HepG2 (cell line): Measurements from ENCODE around the gene DUS1L. TPM values are rescaled to one million over a fixed set of nuclear protein-coding genes. Genes with fewer than 3 reads are reported as not detected.

Source experiments
- FOXP1 ChIP-seq, 2 experiments: fragments of 450-650 bp in 1 of 2; IDR thresholded peaks; 2 replicates each; pipeline ENCODE4 v1.6.1; 2017 to 2018; ENCODE audit warnings: antibody characterized with exemption in 1 of 2
- GLMP ChIP-seq: sonication (generic); formaldehyde crosslinking; IDR thresholded peaks from 2 replicates; pipeline ENCODE4 v1.9.0; 2021; ENCODE audit warnings: missing genetic modification reagents, mild to moderate bottlenecking, borderline replicate concordance
- KLF11 ChIP-seq: IDR thresholded peaks from 2 replicates; pipeline ENCODE4 v1.6.1; 2016; ENCODE audit warnings: missing compliant biosample characterization
- MXI1 ChIP-seq: IDR thresholded peaks from 3 replicates; pipeline ENCODE4 v1.6.1; 2012; ENCODE audit warnings: low read depth, low read length, inconsistent platforms, borderline replicate concordance
- NCOA2 ChIP-seq: sonication (generic); formaldehyde crosslinking; IDR thresholded peaks from 2 replicates; pipeline ENCODE4 v1.8.0; 2022; ENCODE audit warnings: inconsistent platforms
- NR2C2 ChIP-seq: sonication (generic); formaldehyde crosslinking; IDR thresholded peaks from 2 replicates; pipeline ENCODE4 v1.4.0; 2020; ENCODE audit warnings: missing genetic modification reagents, mild to moderate bottlenecking, moderate library complexity, borderline replicate concordance
- POGZ ChIP-seq: sonication (generic); formaldehyde crosslinking; IDR thresholded peaks from 2 replicates; pipeline ENCODE4 v1.4.0; 2020; ENCODE audit warnings: mild to moderate bottlenecking, missing genetic modification reagents
- STAT6 ChIP-seq: sonication (generic); formaldehyde crosslinking; IDR thresholded peaks from 2 replicates; pipeline ENCODE4 v1.4.0; 2020; ENCODE audit warnings: missing genetic modification reagents, mild to moderate bottlenecking, borderline replicate concordance
- THAP11 ChIP-seq: IDR thresholded peaks from 2 replicates; pipeline ENCODE4 v1.6.1; 2016; ENCODE audit warnings: missing biosample characterization, missing genetic modification reagents
- ZBTB10 ChIP-seq: sonication (generic); formaldehyde crosslinking; IDR thresholded peaks from 2 replicates; pipeline ENCODE4 v1.4.0; 2020; ENCODE audit warnings: missing genetic modification reagents, borderline replicate concordance
- ZNF343 ChIP-seq: sonication (generic); formaldehyde crosslinking; IDR thresholded peaks from 2 replicates; pipeline ENCODE4 v1.4.0; 2020; ENCODE audit warnings: mild to moderate bottlenecking, missing genetic modification reagents
- ZNF441 ChIP-seq: sonication (generic); formaldehyde crosslinking; IDR thresholded peaks from 2 replicates; pipeline ENCODE4 v1.7.0; 2021; ENCODE audit warnings: missing genetic modification reagents, borderline replicate concordance
- ZNF563 ChIP-seq: sonication (generic); formaldehyde crosslinking; IDR thresholded peaks from 2 replicates; pipeline ENCODE4 v1.8.0; 2022; ENCODE audit warnings: mild to moderate bottlenecking, moderate library complexity, missing genetic modification reagents
- ZNF710 ChIP-seq: sonication (generic); formaldehyde crosslinking; IDR thresholded peaks from 2 replicates; pipeline ENCODE4 v1.5.0; 2020; ENCODE audit warnings: mild to moderate bottlenecking, missing genetic modification reagents, borderline replicate concordance
- polyA plus RNA-seq, 8 experiments: library from polyadenylated mRNA; depleted of rRNA in 3 of 8; stranded (reverse) in 7 of 8; unstranded in 1 of 8; fragments of >200 nt; fragmentation: Illumina TruSeq in 4 of 8; extraction: Trizol in 4 of 8; gene quantifications; 2 replicates each; pipeline versions ENCODE4 v1.2.1 to v1.2.3, GENCODE V29; 2011 to 2016; ENCODE audit warnings: low read depth in 4 of 8, missing spikeins in 1 of 8, mixed read lengths in 1 of 8; ENCODE audit not compliant: insufficient read depth in 1 of 8
- total RNA-seq, 5 experiments: library from RNA; depleted of rRNA; stranded (reverse); fragments of >200 nt; fragmentation: Illumina TruSeq; extraction: Trizol; gene quantifications; 2 replicates each; pipeline ENCODE4 v1.2.3, GENCODE V29; 2016; ENCODE audit warnings: low read depth in 1 of 5
- TF ChIP-seq, protein P1 (sequence below): IDR thresholded peaks from 2 replicates; pipeline ENCODE4 v1.6.1; 2016; ENCODE audit warnings: low read depth, borderline replicate concordance
- TF ChIP-seq, protein P2 (sequence below): sonication (generic); formaldehyde crosslinking; IDR thresholded peaks from 2 replicates; pipeline ENCODE4 v1.9.0; 2021; ENCODE audit warnings: missing genetic modification reagents, borderline replicate concordance

Gene DUS1L
- total and polyA plus RNA-seq, 2 of the 13 experiments (the other 11 are each of a cell fraction or from before 2014, with no cell fraction given), result 81.0 to 109 TPM

DNA sequence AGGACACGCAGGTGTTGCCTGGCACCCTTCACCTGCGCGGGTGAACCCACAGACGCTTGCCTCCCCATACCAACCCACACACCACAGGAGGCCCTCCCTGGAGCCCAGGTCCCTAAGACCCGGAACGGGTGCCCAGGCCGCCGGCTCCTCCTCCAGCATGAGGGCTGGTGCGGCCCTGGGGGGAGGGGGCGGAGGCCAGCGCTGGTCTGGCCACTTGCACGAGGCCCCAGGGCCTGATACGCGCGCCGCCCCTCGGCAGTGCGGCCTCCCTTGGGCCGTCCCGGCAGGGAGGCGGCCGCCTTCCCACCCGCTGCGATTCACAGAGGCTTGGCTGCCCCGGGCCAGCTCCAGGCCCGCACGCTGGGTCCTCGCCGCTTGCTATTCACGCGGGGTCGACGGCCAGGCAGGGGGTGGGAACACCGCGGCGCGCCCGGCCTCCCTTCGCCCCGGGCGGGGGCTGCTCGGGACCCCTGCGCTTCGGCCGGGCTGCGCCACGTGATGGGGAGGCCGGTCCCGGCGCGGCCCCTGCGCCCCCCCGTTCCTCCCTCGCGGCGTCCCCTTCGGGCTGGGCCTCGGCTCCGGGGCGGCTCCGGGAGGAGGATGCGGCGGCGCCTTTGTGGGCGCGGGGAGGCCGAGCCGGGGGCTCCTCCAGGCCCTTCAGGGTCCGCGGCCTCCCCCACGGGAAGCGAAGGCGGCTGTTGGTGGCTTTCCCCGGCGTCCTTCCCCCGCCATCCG is 31.7 kb upstream of the DUS1L start (continued):
- TF ChIP-seq GLMP (no peak), THAP11 (no peak; the same call in 1 of the 2 replicates), ZNF563 (peak; percentile 47; the same call in 1 of the 2 replicates), KLF11 (no peak), MXI1 (0 out of 3 replicates have a peak, but pooled peaks have one; percentile 43), NCOA2 (CRISPR knock-in tag) (no peak), ZNF710 (CRISPR knock-in tag) (no peak), FOXP1 (IDR thresholded peaks at IDR 0.05) (no peak), FOXP1 (CRISPR knock-in tag; IDR thresholded peaks at IDR 0.05) (no peak), ZNF343 (CRISPR knock-in tag) (no peak; the same call in 1 of the 2 replicates), ZBTB10 (CRISPR knock-in tag) (0 out of 2 replicates have a peak, but pooled peaks have one; percentile 14), STAT6 (CRISPR knock-in tag) (no peak), NR2C2 (CRISPR knock-in tag) (no peak; the same call in 1 of the 2 replicates), POGZ (CRISPR knock-in tag) (no peak), ZNF441 (CRISPR knock-in tag) (no peak; the same call in 1 of the 2 replicates)
- TF ChIP-seq, protein P1, sequence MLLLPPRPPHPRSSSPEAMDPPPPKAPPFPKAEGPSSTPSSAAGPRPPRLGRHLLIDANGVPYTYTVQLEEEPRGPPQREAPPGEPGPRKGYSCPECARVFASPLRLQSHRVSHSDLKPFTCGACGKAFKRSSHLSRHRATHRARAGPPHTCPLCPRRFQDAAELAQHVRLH (CRISPR knock-in tag), result no peak
- TF ChIP-seq, protein P2, sequence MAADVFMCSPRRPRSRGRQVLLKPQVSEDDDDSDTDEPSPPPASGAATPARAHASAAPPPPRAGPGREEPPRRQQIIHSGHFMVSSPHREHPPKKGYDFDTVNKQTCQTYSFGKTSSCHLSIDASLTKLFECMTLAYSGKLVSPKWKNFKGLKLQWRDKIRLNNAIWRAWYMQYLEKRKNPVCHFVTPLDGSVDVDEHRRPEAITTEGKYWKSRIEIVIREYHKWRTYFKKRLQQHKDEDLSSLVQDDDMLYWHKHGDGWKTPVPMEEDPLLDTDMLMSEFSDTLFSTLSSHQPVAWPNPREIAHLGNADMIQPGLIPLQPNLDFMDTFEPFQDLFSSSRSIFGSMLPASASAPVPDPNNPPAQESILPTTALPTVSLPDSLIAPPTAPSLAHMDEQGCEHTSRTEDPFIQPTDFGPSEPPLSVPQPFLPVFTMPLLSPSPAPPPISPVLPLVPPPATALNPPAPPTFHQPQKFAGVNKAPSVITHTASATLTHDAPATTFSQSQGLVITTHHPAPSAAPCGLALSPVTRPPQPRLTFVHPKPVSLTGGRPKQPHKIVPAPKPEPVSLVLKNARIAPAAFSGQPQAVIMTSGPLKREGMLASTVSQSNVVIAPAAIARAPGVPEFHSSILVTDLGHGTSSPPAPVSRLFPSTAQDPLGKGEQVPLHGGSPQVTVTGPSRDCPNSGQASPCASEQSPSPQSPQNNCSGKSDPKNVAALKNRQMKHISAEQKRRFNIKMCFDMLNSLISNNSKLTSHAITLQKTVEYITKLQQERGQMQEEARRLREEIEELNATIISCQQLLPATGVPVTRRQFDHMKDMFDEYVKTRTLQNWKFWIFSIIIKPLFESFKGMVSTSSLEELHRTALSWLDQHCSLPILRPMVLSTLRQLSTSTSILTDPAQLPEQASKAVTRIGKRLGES, result no peak
